Measurements from ENCODE around the gene CROCC2.
A peak's percentile ranks its signal among the peaks of the same experiment; 100 is the strongest.

Gene CROCC2

GRCh38 chr2:240999873-241000541 lies 93.9 kb downstream of the CROCC2 start:
- DNase-seq (ENCODE audit: low spot score) = no peak

DNA sequence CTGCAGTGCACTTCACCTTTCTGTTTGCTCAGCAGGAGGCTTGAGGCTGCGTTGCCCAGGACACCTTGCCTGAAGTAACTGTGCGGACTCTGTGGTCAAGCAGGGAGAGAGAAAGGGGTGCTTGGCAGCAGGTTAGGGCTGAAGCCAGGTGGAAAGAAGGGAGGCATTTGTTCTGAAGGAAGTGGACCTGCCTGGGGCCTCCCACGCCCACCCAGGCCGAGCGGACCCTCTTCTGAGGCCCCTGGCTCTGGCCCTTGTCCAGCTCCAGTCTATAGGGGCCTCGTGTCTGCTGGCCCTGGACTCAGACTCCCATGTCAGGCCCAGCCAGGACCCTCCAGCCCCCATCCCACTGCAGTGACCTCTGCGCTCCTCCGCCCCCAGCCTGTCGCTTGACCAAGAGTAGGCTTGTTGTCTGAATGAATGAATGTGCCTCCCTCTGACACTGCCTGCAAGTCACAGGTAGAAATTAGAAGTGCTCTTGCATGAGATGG lies 94.7 kb downstream of the CROCC2 start:
- no peak for DNase-seq (ENCODE audit: low spot score)

- no peak for DNase-seq (ENCODE audit: low spot score)
These were observed 95.5 kb downstream of the CROCC2 start for GRCh38 chr2:241001413-241002274.

- no peak for DNase-seq (ENCODE audit: low spot score)
These were observed 96.3 kb downstream of the CROCC2 start for GRCh38 chr2:241002275-241003046.

DNA sequence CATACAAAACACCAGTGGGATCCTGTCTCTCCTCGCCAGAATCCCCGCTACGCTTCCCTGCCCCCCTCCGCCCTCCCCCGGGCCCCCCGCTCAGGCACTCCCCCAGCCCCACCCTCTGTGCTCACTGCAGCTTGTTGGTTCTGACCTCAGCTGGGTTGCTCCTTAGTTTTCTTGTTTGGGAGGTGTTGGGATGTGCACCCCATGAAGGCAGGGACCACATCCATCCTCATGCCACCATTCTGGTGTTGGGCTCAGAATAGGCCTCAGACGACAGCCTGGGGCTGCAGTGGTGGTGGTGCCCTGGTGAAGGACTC lies 96.9 kb downstream of the CROCC2 start:
- DNase-seq (ENCODE audit: low spot score) = no peak

- no peak for DNase-seq (ENCODE audit: low spot score)
These were observed 97.2 kb downstream of the CROCC2 start for GRCh38 chr2:241003369-241003768.

- DNase-seq (ENCODE audit: low spot score) = no peak
These were observed 97.9 kb downstream of the CROCC2 start for GRCh38 chr2:241003830-241004564.

- no peak for DNase-seq (ENCODE audit: low spot score)
These were observed 99.4 kb downstream of the CROCC2 start for GRCh38 chr2:241005569-241005968.

GRCh38 chr2:241006412-241006811 lies 100.3 kb downstream of the CROCC2 start:
- no peak for DNase-seq (ENCODE audit: low spot score)

GRCh38 chr2:241007111-241007510 lies 101.0 kb downstream of the CROCC2 start:
- DNase-seq (ENCODE audit: low spot score) = no peak

GRCh38 chr2:241007880-241008710 lies 102.0 kb downstream of the CROCC2 start:
- no peak for DNase-seq (ENCODE audit: low spot score)

- no peak for DNase-seq (ENCODE audit: low spot score)
These were observed 102.6 kb downstream of the CROCC2 start for GRCh38 chr2:241008711-241009121.

GRCh38 chr2:241009191-241009590 lies 103.1 kb downstream of the CROCC2 start:
- DNase-seq (ENCODE audit: low spot score) = no peak

GRCh38 chr2:241009601-241010530 lies 103.7 kb downstream of the CROCC2 start:
- peak; percentile 23 for DNase-seq (ENCODE audit: low spot score)

GRCh38 chr2:241010531-241011295 lies 104.6 kb downstream of the CROCC2 start:
- no peak for DNase-seq (ENCODE audit: low spot score)

DNA sequence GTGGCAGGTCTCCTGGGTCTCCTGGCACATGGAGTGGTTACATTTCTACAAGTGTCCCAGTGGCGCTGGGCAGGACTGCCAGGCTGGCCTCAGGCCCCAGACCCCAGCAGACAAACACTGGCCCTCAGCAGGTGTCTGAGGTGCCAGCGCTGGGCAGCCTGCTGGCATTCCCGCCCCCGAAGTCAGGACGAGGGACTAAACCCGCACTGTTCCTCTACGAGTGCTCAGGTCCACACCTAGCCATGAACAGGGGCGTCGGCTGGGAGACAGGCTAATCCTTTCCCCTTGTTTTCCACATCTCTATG lies 105.1 kb downstream of the CROCC2 start:
- DNase-seq (ENCODE audit: low spot score) = no peak

DNA sequence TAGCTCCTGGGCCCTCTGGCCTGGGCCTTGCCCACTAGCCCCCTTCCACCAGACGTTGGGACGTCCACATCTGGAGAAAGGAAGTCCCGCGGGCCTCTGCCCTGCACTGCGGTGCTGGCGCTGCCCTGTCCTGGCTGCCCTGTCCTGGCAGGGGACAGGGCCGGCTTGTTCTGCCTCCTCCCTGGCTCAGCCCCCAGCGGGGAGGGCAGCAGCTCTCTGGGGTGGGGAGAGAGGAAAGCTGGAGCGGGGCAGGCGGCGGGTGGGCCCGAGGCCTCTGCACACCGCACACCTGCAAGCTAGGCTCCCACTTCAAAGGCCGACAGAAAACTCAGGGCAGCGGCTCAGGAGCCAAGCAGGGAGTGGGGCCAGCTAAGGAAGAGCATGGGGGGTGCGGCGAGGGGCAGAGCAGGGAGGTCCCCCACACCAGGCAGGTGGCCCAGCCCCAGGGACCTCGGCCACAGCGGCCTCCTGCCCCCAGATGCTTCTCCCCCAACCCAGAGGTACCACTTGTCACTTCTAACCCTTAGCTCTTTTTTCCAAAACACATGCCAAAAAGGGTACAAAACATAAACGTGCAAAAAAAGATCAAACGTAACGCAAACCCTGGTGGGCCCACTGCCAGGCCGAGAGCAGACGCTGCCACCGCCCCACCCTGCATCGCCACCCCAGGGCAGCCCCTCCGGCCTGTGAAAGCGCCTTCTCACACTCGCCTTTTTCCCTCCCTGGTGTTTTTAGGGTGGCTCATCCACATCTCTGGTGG lies 105.8 kb downstream of the CROCC2 start:
- DNase-seq (ENCODE audit: low spot score) = no peak

- DNase-seq (ENCODE audit: low spot score) = no peak
These were observed 108.1 kb downstream of the CROCC2 start for GRCh38 chr2:241014224-241014623.

- no peak for DNase-seq (ENCODE audit: low spot score)
These were observed 108.6 kb downstream of the CROCC2 start for GRCh38 chr2:241014764-241015163.

All from SW480 (cell line).